GM18526 (cell line): Measurements from ENCODE around the gene PKDCC.

ENCODE experiments used
- POLR2A ChIP-seq: IDR thresholded peaks from 3 replicates; pipeline ENCODE4 v1.6.1; 2011; ENCODE audit not compliant: insufficient read length; ENCODE audit errors: extremely low read depth

PKDCC gene

GRCh38 chr2:42063431-42064171, 15.8 kb downstream of the PKDCC start:
- TF ChIP-seq POLR2A, result no peak

- TF ChIP-seq POLR2A, result no peak
Measured at GRCh38 chr2:42064417-42064942, 16.7 kb downstream of the PKDCC start.

- no peak for TF ChIP-seq POLR2A
Measured at GRCh38 chr2:42067521-42067920, 19.7 kb downstream of the PKDCC start.

- TF ChIP-seq POLR2A, result no peak
Measured at GRCh38 chr2:42068571-42069178, 20.9 kb downstream of the PKDCC start.

- TF ChIP-seq POLR2A, result no peak
Measured at GRCh38 chr2:42069568-42069967, 21.7 kb downstream of the PKDCC start.

DNA sequence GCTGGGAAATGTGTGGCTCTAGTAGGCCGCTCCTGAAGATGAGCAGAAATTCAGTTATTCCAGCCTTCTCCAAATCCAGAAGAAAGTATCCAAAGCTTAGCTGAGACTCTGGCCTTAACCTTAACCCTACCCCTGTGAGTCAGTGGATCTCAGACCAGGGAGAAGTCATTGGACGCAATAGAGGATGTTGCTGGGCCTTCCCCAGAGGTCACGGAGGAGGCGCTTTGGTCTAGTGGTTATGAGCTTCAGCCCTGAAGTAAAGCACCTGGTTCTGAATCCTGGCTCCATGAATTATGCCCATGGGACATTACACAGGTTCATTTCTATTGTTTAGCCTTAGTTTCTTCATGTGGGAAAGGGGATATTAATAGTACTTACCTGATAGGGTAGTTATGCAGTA, 24.0 kb downstream of the PKDCC start:
- TF ChIP-seq POLR2A, result no peak

DNA sequence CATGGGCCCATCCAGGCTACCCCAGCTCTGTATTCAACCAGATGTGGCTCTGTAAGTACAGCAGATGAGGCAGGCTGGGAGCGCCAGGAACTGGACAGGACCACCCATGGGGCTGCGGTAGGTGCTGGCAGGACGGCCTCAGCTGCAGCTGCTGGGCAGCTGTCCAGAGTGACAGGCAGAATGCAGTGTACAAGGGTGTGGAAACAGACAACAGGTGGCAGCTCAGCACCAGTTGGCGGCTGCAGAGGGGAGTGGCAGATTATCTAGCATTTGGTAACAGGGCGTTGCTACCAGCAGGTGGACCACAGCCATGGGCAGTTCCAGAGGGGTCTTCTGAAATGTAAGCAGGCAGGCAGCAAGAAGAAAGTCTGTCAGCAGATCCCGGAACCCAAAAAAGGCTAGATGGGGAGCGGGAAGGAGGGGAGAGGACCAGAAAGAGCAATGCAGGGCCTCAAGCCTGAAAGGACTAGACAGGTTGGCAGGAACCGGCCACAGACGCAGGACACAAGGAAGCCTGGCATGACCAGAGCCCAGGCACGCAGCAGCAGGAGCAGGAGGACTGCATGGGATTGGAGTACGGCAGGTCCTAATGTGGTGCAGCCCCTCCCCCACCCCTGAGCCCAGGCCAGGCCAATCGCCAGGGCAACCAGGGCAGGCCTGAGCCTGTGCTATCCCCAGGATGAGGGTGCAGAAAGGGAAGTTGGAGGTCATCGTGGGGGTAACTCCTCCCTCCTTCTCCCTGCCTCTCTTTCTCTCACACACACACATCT, 24.7 kb downstream of the PKDCC start:
- no peak for TF ChIP-seq POLR2A

DNA sequence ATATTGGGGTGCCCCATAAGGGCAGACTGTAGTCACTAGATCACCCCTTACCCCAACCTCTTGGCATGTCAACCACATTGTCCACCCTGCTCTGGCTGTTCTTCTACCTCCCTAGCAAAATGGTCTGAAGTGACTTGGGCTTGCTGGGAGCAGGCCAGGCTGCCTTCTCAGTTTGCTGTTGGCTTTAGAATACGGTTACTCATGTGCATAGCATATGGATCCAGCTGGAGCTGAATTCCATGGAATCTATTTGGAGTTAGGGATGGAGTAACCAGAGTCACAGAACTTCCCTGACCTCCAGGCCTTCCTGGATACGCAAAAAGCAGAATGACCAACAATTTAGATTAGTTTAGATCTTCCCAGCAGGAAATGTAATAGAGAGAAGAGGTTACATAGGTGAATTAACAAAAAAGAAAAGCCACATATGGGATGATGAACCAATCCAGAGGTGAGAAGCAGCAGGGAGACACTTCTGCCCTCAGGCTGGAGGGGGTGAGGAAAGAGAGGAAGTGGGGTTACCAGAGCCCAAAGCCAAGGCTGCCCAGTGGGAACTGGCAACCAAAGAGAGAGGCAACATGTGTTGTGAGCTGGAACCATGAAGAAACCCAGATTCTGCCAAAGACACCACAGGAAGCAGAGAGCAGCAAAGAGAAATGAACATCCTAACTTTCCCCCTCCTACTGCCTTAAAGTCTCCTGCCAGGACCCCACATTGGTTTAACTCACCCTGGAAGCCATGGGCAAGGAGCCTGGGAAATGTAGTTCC, 26.1 kb downstream of the PKDCC start:
- TF ChIP-seq POLR2A, result no peak

GRCh38 chr2:42074661-42075060, 26.8 kb downstream of the PKDCC start:
- no peak for TF ChIP-seq POLR2A

DNA sequence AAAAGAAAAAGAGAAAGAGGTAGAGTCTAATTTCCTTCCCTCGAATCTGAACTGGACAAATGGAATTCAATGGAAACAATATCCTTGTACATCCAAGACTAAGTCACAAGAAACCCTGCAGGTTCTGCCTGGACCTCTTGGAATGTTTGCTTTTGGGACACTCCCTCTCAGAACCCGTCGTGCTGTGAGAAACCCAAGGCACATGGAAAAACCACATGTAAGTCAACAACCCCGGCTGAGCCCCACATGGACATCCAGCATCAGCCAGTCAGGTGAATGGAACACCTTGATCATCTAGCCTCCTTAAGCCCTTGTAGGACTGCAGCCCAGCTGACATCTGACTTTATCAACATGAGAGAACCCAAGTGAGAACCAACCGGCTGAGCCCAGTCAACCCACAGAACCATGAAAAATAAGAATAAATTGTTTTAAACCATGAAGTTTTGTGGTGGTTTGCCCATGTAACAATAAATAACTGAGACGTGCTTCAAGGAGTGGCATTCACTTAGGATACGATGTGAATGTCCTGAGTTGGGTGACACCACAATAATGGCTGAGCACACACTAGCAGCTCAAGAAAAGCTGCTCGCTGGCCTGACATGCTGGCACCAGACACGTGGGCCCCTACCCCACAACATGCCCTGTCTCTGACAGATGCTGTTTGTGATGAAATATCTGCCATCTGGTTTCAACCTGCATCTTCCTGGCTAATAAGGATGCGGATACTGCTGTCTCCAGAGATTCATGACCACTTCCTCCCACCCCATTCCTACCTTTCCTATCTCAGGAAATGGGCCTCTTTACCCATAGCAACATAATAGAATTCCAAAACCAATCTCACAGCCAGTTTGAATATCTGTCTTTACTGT, 28.8 kb downstream of the PKDCC start:
- TF ChIP-seq POLR2A, result no peak

DNA sequence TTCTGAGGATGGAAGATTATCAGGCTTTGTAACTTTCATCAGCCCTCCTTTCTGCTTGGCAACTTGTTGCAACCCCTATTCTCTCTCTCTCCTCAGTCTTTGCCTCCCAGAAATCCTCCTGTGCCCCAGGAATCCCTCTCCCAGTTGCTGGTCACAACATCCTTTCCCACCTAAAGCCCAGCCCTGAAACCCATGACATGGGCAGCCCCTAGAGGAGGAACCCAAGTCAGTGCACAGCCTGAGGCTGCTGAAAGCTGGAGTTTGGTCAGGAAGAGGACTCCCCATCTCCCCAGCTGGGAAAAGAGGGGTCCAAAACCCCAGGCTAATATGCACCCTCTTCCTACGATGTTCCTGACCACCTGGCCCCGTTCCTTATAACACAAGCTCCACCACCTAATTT, 29.5 kb downstream of the PKDCC start:
- no peak for TF ChIP-seq POLR2A

DNA sequence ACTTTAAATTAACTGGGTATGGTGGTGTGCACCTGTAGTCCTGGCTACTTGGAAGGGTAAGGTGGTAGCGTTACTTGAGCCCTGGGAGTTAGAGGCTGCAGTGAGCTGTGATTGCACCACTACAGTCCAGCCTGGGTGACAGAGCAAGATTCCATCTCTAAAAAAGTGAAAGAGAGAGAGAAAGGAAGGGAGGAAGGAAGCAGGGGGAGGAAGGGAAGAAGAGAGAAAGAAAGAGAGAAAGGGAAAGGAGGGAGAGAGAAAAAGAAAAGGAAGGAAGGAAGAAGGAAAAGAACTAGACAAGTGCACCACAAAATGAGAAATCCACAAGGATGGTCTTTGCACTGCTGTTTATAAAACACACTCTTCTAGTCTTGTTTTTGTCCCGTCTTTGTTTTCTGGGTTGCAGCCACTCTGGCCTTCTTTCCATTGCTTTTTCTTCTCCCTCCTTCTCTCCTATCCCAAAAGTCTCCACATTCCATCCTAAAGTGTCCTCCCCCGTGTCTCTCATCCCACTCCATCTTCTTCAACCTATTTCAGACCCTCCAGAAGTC, 32.0 kb downstream of the PKDCC start:
- no peak for TF ChIP-seq POLR2A

GRCh38 chr2:42082016-42082415, 34.2 kb downstream of the PKDCC start:
- no peak for TF ChIP-seq POLR2A

- no peak for TF ChIP-seq POLR2A
Measured at GRCh38 chr2:42084231-42084671, 36.4 kb downstream of the PKDCC start.
